Measurements from ENCODE around the gene AFF4. TPM values are rescaled to one million over a fixed set of nuclear protein-coding genes. Genes with fewer than 3 reads are reported as not detected.

Gene AFF4
- total RNA-seq, 2 donors from 2014 or later = 95.2 to 142 TPM

DNA sequence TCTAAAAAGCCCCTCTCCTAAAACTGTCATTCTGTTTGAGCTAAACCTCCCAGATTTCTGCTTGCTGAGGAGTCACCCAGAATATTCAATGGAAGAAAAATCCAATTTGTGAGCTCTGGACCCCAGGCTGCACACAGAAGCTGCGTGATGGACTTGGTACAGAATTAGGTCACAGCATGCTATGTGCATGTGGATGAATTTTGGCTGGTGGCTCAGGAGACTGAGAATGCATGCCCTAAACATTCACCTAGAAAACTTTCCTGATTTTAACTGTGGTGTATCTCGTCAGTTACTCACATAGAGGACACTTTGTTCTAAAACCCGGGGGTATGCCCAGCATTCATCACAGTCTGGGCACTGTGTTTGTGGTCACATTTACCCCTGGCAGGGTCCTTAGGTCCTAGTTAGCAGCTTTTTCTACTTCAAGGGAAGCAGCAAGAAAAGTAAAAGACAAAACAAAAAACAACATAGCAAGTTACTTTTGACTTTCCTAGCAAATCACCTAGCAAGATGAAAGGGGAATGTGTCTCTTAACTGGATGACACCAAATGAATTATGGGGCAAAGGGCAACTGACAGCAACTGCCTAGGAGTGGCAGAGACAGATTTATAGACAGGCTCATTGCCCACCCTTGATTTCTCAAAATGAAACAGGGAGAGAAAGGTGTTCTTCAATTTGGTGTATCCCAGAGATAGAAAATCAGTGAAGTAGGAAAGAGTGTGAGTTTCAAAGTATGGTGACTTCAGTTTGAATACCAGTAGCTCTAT lies 124.7 kb downstream of the AFF4 start:
- H3K36me3 ChIP-seq = no peaks in the 10 kb centered on the region
- TF ChIP-seq, protein P1, sequence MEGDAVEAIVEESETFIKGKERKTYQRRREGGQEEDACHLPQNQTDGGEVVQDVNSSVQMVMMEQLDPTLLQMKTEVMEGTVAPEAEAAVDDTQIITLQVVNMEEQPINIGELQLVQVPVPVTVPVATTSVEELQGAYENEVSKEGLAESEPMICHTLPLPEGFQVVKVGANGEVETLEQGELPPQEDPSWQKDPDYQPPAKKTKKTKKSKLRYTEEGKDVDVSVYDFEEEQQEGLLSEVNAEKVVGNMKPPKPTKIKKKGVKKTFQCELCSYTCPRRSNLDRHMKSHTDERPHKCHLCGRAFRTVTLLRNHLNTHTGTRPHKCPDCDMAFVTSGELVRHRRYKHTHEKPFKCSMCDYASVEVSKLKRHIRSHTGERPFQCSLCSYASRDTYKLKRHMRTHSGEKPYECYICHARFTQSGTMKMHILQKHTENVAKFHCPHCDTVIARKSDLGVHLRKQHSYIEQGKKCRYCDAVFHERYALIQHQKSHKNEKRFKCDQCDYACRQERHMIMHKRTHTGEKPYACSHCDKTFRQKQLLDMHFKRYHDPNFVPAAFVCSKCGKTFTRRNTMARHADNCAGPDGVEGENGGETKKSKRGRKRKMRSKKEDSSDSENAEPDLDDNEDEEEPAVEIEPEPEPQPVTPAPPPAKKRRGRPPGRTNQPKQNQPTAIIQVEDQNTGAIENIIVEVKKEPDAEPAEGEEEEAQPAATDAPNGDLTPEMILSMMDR (IDR thresholded peaks at IDR 0.05) = no peak
- no peak for DNase-seq (ENCODE audit: low spot score)
- no peaks in the 10 kb centered on the region for H3K9me3 ChIP-seq
- no peak overlapping the region for H3K4me3 ChIP-seq
- H3K27me3 ChIP-seq (replicated peaks; ENCODE audit: insufficient read depth) = no peaks in the 10 kb centered on the region
- no peaks in the 10 kb centered on the region for H3K4me1 ChIP-seq (ENCODE audit: control insufficient read depth in 1 of 2, low read depth in 2 of 2)
- ATAC-seq (ENCODE audit: insufficient number of reproducible peaks, low FRiP score, low read depth) = no peak
- no peak overlapping the region for H3K27ac ChIP-seq

DNA sequence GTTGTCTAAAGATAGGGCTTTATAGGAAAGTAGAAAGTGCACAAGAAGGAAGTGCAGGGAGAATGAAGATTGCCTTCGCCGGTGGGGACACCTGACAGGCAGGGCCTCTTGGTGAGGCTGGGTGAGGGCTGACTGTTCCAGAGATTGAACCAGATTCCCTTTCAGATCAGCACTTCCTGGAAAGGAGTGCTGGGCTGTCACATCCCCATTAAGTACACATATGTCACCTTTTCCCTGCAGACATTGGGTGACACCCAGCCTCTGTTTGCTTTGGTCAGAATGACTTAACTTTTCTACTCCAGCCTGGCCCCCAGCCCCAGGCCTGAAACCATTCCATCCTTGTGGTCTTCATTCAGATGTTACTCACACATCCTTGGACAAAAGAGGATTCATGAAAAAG lies 125.6 kb downstream of the AFF4 start:
- Histone ChIP-seq H3K27ac (no peak overlapping the region), H3K4me3 (no peak overlapping the region), H3K36me3 (no peaks in the 10 kb centered on the region), H3K27me3 (replicated peaks; ENCODE audit: insufficient read depth) (no peaks in the 10 kb centered on the region), H3K4me1 (ENCODE audit: control insufficient read depth in 1 of 2, low read depth in 2 of 2) (no peaks in the 10 kb centered on the region), H3K9me3 (no peaks in the 10 kb centered on the region)
- DNase-seq (ENCODE audit: low spot score) (no peak), ATAC-seq (ENCODE audit: insufficient number of reproducible peaks, low FRiP score, low read depth) (no peak)
- TF ChIP-seq, protein P1 (IDR thresholded peaks at IDR 0.05) = no peak

DNA sequence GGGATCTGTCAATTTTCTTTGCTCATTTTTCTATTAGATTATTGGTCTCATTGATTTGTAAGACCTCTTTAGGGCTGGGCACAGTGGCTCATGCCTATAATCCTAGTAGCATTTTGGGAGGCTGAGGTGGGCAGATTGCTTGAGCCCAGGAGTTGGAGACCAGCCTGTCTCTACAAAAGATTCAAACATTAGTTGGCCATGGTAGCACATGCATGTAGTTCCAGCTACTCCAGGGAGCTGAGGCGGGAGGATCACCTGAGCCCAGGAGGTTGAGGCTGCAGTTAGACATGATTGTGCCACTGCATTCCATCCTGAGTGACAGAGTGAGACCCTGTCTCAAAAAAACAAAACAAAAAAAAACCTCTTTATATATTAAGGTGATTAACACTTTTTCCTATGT lies 126.6 kb downstream of the AFF4 start:
- Histone ChIP-seq H3K27ac (no peak overlapping the region), H3K36me3 (no peaks in the 10 kb centered on the region), H3K9me3 (no peaks in the 10 kb centered on the region), H3K4me1 (ENCODE audit: control insufficient read depth in 1 of 2, low read depth in 2 of 2) (no peaks in the 10 kb centered on the region), H3K4me3 (no peak overlapping the region), H3K27me3 (replicated peaks; ENCODE audit: insufficient read depth) (no peaks in the 10 kb centered on the region)
- TF ChIP-seq, protein P1 (IDR thresholded peaks at IDR 0.05) = no peak
- no peak for DNase-seq (ENCODE audit: low spot score)
- no peak for ATAC-seq (ENCODE audit: insufficient number of reproducible peaks, low FRiP score, low read depth)

DNA sequence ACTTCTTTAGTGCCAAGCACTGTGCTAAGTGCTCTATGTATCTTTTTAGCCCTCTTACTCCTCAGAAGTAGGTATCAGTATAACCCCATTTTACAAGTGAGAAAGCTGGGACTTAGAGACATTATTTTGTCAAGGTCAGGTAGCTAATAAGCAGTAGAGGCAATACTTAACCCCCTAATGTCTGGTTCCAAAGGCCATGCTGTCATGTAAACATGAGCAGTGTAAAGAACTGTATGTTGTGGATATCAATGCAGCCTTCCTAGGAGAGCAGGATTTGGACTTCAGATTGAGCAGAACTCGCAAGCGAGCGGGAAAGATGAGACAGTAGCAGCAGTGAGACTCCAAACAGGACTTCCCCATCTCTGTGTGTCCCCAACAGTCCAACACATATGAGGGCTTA lies 129.4 kb downstream of the AFF4 start:
- H3K36me3 ChIP-seq = no peaks in the 10 kb centered on the region
- H3K27ac ChIP-seq = no peak overlapping the region
- no peaks in the 10 kb centered on the region for H3K9me3 ChIP-seq
- ATAC-seq (ENCODE audit: insufficient number of reproducible peaks, low FRiP score, low read depth) (no peak), DNase-seq (ENCODE audit: low spot score) (no peak)
- H3K4me1 ChIP-seq (ENCODE audit: control insufficient read depth in 1 of 2, low read depth in 2 of 2) = peaks cover 0 to 13% of the 10 kb centered on the region in 2 donors
- TF ChIP-seq, protein P1 (IDR thresholded peaks at IDR 0.05) = no peak
- H3K4me3 ChIP-seq = no peak overlapping the region
- H3K27me3 ChIP-seq (replicated peaks; ENCODE audit: insufficient read depth) = no peaks in the 10 kb centered on the region

DNA sequence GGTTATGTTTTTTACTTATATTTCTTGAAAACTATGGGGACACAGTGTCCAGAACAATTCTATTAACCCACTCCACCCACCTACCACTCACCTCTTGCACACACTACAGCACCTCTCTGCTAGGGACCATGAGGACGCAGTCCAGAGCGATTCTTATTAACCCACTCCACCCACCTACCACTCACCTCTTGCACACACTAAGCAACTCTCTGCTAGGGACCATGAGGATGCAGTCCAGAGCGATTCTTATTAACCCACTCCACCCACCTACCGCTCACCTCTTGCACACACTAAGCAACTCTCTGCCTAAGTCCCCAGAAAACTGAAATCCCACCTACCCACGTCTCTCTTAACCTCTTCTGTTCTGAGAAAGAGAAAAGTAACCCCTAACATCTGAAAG lies 130.8 kb downstream of the AFF4 start:
- Histone ChIP-seq H3K36me3 (no peaks in the 10 kb centered on the region), H3K4me3 (no peak overlapping the region), H3K9me3 (no peaks in the 10 kb centered on the region), H3K4me1 (ENCODE audit: control insufficient read depth in 1 of 2, low read depth in 2 of 2) (peaks cover 0 to 13% of the 10 kb centered on the region in 2 donors), H3K27me3 (replicated peaks; ENCODE audit: insufficient read depth) (no peaks in the 10 kb centered on the region), H3K27ac (no peak overlapping the region)
- ATAC-seq (ENCODE audit: insufficient number of reproducible peaks, low FRiP score, low read depth) = no peak
- no peak for DNase-seq (ENCODE audit: low spot score)
- TF ChIP-seq, protein P1 (IDR thresholded peaks at IDR 0.05) = no peak
